ACC112 (cell line): Measurements from ENCODE around the gene TMEM33.

ENCODE experiments used
- H2AFZ ChIP-seq: fragments of 200-600 bp; sonication (generic); one replicate; pipeline ENCODE4 v1.6.0; 2017; ENCODE audit warnings: antibody characterized with exemption, low read length; ENCODE audit not compliant: unreplicated experiment
- H3K27ac ChIP-seq: fragments of 200-600 bp; sonication (generic); 2 replicates; pipeline ENCODE4 v1.5.1; 2014; ENCODE audit warnings: low read depth, mild to moderate bottlenecking, antibody characterized with exemption, low read length, moderate library complexity
- H3K27me3 ChIP-seq: fragments of 200-600 bp; sonication (generic); 2 replicates; pipeline ENCODE4 v1.6.1; 2014; ENCODE audit warnings: mild to moderate bottlenecking, antibody characterized with exemption, low read length, moderate library complexity, mixed read lengths; ENCODE audit not compliant: insufficient read depth
- H3K36me3 ChIP-seq: fragments of 200-600 bp; sonication (generic); 2 replicates; pipeline ENCODE4 v1.6.1; 2016; ENCODE audit warnings: mild to moderate bottlenecking, antibody characterized with exemption, low read length, moderate library complexity, mixed read lengths; ENCODE audit not compliant: insufficient read depth
- H3K4me1 ChIP-seq: fragments of 200-600 bp; sonication (generic); one replicate; pipeline ENCODE4 v1.6.1; 2016; ENCODE audit warnings: low read length, mixed read lengths; ENCODE audit not compliant: insufficient read depth, unreplicated experiment, control insufficient read depth
- H3K4me3 ChIP-seq: fragments of 200-600 bp; sonication (generic); 2 replicates; pipeline ENCODE4 v1.5.1; 2014; ENCODE audit warnings: mild to moderate bottlenecking, low read depth, low read length
- H3K79me2 ChIP-seq: fragments of 200-600 bp; sonication (generic); one replicate; pipeline ENCODE4 v1.6.0; 2016; ENCODE audit warnings: low read length; ENCODE audit not compliant: control insufficient read depth, unreplicated experiment, insufficient read depth

TMEM33 gene

GRCh38 chr4:41994461-41994985 lies 59.3 kb downstream of the TMEM33 start:
- Histone ChIP-seq H3K4me3 (no peak overlapping the region), H3K27me3 (no peaks in the 10 kb centered on the region), H3K36me3 (peaks cover 2% of the 10 kb centered on the region; the same call in 1 of the 2 replicates), H3K79me2 (peaks cover 56% of the 10 kb centered on the region), H2AFZ (no peak overlapping the region), H3K27ac (no peak overlapping the region), H3K4me1 (peaks cover 16% of the 10 kb centered on the region)

- H3K4me1 ChIP-seq: peaks cover 4% of the 10 kb centered on the region
- no peak overlapping the region for H3K27ac ChIP-seq
- no peaks in the 10 kb centered on the region for H3K27me3 ChIP-seq
- no peak overlapping the region for H3K4me3 ChIP-seq
- peaks cover 12% of the 10 kb centered on the region for H3K36me3 ChIP-seq
- no peak overlapping the region for H2AFZ ChIP-seq
- peaks cover 40% of the 10 kb centered on the region for H3K79me2 ChIP-seq
Observed at GRCh38 chr4:41998019-41998418, 62.8 kb downstream of the TMEM33 start.

- no peaks in the 10 kb centered on the region for H3K4me1 ChIP-seq
- H2AFZ ChIP-seq: no peak overlapping the region
- no peak overlapping the region for H3K4me3 ChIP-seq
- H3K36me3 ChIP-seq: peaks cover 24% of the 10 kb centered on the region
- H3K27ac ChIP-seq: no peak overlapping the region
- peaks cover 42% of the 10 kb centered on the region for H3K79me2 ChIP-seq
- H3K27me3 ChIP-seq: no peaks in the 10 kb centered on the region
Observed at GRCh38 chr4:41999321-41999720, 64.1 kb downstream of the TMEM33 start.

- Histone ChIP-seq H3K27me3 (no peaks in the 10 kb centered on the region), H3K4me1 (no peaks in the 10 kb centered on the region), H3K36me3 (peaks cover 23% of the 10 kb centered on the region), H3K27ac (no peak overlapping the region), H3K79me2 (peaks cover 44% of the 10 kb centered on the region), H2AFZ (no peak overlapping the region), H3K4me3 (no peak overlapping the region)
Observed at GRCh38 chr4:42008011-42008786, 73.0 kb downstream of the TMEM33 start.
